GM21528 (cell line): Measurements from ENCODE around the gene EPB41L1.

Experiments
- ATAC-seq: cut with Tn5 transposase; IDR thresholded peaks from one replicate; pipeline ENCODE4 v1.9.1; 2021; ENCODE audit warnings: mild to moderate bottlenecking, moderate library complexity; ENCODE audit not compliant: unreplicated experiment, low FRiP score

EPB41L1 gene

DNA sequence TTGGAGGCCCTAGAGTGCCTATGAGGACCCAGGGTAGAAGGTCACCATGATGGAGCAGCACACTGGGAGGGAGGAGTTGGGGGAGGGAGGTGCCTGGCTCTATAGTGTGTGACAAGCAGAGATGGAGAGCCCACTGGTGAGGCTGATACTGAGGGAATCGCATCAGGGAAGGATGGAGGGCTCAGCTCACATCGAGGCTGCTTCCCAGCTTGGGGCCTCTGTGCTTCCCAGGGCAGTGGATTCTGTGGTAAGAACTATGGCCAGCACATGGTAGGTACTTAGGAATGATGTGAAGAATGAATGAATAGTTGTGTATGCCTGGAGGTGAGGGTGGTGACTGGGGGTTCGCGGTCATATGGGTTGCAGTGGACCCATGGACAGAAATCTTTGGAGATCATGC lies 1.3 kb upstream of the EPB41L1 start:
- ATAC-seq, result no peak

DNA sequence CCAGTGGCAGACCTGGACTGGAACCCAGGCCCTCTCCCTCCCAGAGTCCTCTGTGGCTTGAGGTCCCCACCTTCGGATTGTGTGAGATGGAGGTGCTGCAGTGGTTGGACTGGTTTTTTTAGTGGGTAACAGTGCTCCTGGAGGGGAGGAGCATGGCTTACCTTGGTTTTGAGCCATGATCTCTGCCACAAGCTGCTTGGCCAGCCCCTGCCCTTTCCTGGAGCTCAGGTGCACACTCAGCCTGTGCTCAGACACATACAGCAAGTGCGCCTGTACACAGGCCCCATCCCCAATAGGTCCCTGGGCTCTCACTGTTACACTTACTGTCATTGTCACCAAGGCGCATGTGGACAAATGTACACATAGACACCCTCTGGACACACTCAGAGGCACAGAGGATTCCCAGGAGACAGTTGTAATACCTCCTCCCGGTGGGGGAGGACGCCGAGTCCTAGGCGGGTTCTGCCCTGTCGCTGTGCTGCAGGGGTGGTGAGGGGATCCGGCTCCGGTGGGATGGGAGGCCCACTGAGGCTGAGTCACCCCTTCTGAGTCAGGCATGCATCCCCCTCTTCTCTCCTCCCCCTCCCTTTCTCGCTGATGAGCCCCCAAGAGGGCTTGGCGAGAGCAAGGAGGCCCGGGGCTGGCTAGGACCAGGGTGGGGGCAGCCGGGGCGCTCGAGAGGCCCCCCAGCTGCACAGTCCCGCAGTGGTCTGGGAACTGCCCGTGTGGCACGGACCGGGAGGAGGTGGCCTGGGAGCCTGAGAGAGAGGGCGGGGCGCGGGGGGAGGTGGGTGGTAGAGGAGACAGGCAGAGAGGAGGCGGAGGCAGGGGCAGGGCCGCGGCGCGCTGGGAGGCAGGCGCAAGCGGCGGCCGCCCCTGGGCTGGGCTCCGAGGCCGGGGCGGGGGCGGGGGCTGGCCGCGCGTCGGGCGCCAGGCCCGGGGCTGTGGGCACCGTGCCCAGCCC lies 522 bp upstream of the EPB41L1 start:
- ATAC-seq, result no peak

DNA sequence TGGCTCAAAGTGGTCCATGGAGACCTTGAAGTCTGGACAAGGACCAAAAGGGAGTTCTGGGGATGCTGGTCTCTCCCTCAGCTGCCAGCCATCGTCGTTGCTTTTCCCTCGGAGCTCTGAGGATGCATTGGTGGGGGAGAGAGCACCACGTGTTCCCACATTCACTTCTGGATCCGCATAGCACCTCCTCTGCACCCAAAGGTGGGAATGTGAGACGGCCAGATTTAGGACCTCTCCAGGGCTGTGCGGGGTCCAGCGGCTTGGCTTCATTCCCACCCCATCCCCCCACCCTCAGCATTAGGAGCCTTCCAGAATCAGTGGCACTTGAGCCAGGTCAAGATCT lies 1.1 kb downstream of the EPB41L1 start:
- no peak for ATAC-seq

DNA sequence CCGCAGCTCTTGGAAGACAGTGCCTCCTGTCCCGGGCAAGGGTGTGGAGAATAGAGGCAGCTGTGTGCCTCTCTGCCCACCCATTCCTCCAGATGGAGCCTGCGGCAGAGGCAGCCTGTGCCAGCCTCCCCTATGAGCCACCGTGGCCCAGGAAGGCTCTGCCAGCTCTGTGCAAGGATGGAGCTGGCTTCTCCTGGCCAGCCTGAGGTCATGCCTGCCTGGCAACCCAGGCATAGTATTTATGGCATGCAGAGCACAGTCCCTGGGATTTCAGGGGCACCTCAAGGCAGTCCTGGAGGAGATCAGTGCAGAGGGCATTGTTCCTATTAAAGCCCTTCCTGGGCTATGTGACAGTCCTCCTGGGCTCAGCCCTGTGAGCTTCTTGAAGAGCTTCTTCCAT lies 1.5 kb downstream of the EPB41L1 start:
- ATAC-seq, result no peak

DNA sequence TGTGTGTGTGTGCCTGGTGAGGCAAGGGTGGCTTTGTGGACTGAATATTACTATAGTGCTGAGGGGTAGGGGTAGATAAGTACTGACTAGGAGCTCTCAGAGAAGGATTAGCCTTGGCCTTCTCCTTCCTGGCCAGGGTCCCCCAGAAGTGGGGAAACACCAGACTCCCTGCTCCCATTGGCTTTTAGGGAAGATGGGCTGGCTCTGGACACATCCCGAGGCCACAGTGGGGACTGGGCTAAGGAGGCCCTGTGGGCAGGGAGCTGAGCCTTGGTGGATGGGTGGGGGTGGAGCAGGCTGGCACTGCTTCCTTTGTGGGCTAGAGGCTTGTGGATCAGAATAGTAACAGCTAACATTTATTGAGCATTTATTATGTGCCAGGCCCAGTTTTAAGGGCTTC lies 3.1 kb downstream of the EPB41L1 start:
- no peak for ATAC-seq

DNA sequence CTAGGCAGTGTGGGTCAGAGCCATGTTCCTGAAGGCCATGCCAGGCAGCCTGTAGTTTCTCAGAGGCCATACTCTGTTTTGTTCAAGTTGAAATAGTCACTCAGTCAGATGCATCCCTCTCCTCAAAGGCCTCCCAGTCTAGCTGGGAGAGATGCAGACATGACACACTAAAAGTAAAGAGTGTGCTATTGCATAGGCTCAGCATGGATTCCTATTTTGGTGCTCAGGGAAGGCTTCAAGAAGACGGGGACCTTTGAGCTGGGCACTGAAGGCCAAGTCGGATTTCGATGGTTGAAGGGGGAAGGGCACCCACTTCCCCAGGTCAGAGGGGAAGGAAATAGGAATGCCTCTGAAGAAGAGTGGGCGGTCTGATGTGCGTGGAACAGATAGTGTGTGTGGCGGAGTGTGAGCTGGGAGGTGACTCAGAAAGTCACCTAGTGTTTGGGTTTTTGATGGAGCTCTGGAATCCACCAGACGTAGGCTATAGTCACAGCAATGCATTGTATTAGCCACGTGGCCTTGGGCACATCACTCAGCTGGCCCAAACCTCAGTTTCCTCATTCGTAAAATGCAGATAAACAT lies 3.7 kb downstream of the EPB41L1 start:
- no peak for ATAC-seq

DNA sequence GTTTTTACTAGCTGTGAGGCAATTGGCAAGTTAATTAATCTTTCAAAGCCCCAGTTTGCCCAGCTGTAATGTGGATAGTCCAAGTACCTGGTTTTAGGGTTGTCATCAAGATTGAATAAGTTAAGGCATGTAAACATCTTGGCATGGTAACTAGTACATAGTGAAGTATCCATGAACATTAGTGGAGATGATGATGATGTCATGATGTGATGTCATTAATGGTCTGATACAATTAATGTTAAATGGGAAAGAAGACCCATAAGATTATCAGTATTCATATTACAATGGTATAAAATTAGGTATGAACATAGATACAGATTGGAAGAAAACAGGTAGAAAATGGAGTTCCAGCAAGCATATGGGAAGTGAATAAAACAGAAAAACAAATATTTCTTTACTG lies 5.3 kb downstream of the EPB41L1 start:
- ATAC-seq, result no peak

DNA sequence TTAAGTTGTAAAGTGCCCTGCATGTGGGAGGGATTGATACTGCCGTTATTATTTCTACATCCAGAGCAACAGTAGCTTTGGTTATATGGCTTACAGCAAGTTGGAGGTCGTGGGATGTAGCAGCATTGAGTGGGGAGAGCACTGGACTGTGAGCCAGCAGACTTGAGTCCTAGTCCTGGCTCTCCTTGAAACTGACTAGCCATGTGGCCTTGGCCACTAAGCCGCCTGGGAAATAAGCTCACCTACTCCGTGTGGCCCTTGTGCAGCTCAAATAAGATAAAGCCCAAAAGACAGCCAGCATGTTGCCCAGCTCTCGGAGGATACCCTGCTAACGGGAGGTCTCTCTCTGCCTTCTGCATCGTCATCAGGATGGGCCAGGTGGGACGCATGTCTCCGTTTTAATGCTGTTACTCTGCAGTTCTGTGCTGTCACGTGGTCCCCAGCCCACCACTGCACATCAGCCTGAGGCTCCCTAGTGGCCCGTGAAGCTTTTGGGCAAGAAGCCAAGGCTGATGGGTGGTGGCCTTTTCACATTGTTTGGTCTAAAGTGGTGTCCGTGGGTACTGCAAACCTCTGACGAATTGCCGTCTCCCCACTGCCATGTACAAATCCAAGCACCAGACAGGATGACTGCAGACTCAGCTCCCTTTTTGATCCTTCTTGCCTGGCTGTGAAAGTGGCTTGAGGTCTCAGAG lies 7.9 kb downstream of the EPB41L1 start:
- ATAC-seq, result no peak

DNA sequence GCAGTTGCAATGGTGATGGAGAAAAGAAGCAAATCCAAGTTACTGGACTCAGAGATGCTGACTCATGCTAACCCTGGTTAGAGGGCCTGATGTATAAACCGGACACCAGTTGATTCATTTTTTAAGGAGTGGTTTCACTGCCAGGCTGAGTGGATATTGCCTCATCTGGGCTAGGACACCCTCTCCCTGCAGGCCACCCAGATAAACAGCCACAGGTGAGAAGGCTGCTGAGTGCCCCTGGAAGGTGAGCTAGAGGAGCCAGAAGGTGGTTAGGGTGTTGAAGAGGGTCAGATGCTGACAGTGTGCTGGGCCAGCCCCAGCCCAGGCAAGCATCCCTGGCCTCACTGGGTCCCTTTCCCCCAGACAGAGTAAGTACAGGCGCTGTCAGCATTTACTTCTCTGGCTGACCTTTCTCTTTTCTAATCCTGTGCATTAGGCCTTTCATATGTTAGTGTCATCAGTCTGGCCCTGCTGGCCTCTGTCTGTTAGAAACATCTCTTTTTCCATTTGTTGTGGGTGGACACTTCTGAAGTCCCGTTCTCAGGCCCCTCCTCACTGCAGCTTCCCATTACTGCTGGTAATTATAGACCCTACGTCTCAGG lies 13.5 kb downstream of the EPB41L1 start:
- ATAC-seq, result no peak

DNA sequence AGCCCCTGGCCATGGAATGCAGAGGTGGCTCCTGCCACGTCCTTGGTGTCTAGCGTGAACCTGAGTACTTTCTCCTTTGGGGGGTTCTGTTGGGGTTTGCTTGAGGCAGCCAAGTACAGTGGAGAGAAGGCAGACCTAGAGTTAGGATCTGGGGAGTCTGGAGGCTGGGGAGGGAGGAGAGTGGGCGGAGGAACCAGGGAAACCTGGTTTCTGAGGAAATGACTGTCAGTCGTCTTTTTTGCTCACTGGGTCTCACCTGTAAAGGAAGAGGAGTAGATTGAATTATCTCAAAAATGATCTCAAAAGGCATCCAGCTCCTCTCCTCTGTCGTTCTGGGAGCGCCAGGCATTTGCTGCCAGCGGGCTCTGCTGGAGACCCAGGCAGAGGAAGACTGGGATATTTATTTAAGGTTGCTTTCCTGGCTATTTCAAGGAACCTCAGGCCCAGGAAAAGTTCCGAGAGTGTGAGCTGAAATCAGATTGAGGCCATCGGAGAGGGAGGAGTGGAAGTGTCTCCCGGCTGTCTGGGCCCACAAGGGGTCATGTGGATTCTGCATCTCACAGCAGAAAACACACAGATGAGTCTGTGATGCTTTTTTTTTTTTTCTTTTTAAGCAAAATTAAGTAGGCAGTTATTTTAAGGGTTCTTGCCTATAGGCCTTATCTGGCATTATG lies 16.1 kb downstream of the EPB41L1 start:
- ATAC-seq, result no peak

DNA sequence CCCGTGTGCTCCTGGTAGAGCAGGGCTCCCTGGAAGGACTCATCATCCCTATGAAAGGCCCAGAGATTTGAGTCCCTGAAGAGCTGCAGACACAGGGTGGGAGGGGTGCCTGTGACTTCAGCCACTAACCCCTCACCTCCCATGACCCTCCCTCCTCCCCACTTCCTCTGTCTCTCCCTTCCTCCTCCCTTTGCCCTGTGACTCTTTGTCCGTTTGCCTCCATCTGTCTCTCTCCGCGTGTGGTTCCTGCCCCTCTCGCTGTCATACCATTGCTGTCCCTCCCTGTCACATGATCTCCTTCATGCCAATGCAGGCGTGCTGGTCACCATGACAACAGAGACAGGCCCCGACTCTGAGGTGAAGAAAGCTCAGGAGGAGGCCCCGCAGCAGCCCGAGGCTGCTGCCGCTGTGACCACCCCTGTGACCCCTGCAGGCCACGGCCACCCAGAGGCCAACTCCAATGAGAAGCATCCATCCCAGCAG lies 19.0 kb downstream of the EPB41L1 start:
- no peak for ATAC-seq

DNA sequence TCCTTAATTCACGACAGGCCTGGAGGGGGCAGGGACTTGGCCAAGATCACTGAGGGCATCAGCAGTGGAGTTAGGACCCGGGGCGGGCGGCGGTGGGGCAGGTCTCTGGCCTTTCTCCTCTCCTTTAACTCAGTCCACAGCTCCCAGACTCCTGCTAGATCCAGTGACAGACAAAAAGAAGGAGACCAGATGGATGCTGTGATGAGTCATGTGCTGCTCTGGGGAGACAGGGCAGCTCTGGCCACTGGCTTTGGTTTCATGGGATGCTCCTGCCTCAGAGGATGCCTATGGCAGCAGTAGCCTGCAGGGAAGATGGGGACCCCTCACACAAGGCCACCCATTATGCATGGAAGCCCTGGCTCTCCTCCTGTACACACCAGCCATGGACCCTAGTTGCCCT lies 20.5 kb downstream of the EPB41L1 start:
- ATAC-seq, result no peak

DNA sequence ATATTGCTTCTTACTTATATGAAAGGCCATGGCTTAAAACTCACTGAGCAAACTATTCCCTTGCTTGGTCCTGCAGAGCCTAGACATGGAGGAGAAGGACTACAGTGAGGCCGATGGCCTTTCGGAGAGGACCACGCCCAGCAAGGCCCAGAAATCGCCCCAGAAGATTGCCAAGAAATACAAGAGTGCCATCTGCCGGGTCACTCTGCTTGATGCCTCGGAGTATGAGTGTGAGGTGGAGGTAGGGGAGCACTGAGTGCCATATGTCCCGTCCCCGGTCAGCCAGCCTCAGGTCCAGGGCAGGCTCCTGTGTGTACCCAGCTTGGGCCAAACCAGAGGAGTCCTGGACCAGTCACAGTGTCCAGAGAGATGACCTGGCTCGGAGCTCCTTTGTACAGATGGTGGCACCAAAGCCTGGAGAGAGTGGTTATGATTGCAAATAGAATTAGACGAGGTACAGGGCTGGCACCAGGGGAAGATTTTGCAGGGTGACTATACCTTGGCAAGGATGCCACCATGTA lies 21.0 kb downstream of the EPB41L1 start:
- no peak for ATAC-seq

DNA sequence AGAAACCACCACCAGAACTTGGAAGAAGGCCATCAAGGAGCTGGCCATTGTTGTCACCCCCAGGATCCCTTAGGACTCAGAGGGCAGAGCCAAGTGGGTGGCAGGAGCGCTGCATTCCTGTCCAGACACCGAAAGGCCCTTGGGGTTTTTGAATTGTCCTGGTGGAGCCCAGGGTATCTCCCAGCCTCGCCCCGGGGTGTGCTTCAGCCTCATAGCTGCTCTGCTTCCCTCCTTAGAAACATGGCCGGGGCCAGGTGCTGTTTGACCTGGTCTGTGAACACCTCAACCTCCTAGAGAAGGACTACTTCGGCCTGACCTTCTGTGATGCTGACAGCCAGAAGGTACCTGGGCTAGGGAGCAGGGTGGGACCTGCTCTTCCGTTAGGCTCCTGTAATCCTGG lies 23.2 kb downstream of the EPB41L1 start:
- ATAC-seq, result no peak

DNA sequence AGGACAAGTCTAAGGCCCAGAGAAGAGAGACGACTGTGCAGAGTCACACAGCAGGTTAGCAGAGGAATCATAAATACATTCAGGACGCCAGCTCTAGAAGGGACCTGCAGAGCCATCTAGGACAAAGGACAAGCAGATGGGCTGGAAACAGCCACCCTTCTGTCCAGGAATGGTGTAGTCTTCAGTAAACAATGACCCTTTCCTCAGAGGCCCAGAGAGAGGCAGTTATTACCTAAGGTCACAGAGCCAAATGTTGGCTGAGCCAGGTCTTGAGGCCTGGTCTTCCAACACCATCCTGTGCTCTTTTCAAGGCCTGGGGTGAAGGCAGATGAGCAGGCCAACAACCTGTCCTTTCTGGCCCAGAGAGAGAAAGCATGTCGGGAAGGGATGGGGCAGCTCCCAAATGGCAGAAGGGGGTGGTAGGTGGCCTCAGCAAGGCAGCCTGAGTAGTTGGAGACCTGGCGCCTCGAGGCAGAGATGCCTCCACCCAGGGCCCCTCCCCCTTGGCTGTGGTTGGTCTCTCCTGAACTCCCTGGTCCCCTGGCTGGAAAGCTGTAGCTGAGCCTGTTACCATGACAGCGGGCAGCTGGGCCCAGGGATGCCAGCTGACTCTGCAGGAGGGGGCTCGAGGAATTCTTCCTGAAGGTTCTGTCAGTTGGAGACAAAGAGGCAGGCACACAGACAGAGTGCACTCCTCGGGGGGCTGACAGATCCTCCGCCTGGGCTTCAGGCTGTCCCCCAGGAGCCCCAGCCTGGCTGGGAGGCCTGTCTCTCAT lies 24.8 kb downstream of the EPB41L1 start:
- no peak for ATAC-seq

DNA sequence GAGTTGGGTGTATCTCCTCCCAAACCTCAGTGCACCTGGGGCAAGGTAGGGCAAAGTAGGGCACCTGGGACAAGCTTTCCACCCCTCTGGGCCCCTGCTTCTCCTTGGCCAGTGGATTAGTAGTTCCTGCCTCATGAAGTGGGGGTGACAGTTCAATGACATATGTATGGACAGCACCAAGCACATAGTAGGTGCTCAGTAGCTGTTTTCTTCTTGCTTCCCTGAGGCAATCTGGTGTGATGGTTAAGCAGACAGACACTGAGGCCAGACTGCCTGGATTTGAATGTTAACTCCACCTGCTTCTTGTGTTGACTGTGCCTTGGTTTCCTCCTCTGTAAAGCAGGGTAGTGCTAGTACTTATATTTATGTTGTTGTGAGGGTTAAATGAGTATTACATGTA lies 25.8 kb downstream of the EPB41L1 start:
- no peak for ATAC-seq

DNA sequence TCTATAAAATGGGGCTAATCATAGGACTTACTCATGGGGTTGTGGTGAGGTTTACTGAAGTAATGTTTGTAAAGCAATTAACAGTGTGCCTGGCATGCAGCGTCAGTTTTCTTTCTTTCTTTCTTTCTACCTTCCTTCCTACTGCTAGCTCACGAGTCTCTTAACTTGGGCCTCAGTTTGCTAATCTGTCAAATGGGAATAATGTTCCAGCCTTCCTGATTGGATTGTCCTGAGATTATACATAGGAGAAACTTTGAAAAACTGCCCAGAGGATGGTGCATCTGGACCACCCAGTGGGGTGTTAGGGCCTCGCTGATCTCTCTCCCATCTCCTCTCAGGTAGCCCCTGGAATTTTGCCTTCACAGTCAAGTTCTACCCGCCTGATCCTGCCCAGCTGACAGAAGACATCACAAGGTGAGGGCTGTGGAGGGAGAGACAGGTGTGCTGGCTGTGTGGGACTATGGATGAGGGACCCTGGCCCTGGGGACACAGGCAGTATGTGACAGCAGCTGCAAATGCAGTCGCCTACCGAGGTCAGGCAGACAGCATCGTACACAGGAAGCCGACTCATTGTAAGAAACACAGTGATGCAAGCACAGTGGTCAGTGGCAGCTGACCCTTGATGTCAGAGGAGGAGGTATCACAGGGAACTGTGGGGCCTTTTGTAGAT lies 27.5 kb downstream of the EPB41L1 start:
- ATAC-seq, result no peak

DNA sequence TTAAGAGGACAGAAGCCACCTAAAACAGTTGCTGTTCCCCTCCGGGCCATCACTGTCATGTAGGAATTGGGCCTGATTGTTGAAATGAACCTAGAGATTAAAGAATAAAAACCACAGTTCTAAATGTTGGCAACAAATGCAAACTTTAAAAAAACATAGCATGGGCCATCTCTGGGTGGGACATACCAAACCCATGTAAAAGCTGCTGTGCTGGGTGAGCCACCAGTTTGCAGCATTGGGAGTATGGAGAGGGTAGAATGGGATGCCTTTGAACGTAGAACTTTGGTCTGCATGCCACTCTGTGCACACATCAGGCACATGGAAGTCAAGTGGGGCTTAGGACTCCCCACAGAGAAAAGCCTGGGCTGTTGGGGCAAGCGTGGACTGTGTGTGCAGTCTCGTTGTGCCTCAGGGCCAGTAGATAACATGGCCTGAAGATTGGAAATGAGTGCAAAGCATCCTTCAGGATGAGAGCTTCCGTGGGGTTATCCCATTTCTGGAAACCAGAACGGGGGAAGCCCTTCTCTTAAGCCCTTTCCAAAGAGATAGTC lies 28.1 kb downstream of the EPB41L1 start:
- no peak for ATAC-seq
